ENCODE measurements around the gene PRR16.

- no peak for TF ChIP-seq POLR2A (IDR thresholded peaks at IDR 0.05)
- TF ChIP-seq CTCF (IDR thresholded peaks at IDR 0.05), result no peak
Observed at GRCh38 chr5:120695368-120695880, 231.3 kb downstream of the PRR16 start.
